HG03066 (cell line): ENCODE data around the gene AIFM2.
"Not testable (repeated sequence)": the region's sequence is repeated elsewhere in the genome, so short reads cannot be mapped to it uniquely, and the experiment has no call there.

ENCODE experiments used
- ATAC-seq: cut with Tn5 transposase; IDR thresholded peaks from one replicate; pipeline ENCODE4 v1.9.1; 2021; ENCODE audit warnings: low read depth; ENCODE audit not compliant: unreplicated experiment

The AIFM2 gene

GRCh38 chr10:70132098-70133029, at the start of gene AIFM2:
Gene AIFM2, minus strand, starts transcription at chr10:70132825. Its CDS starts 8,741 bp downstream, at chr10:70124084.
- peak; percentile 74 for ATAC-seq

GRCh38 chr10:70179209-70179608, 46.6 kb upstream of the AIFM2 start:
- not testable (repeated sequence) for ATAC-seq

GRCh38 chr10:70178139-70178725, 45.6 kb upstream of the AIFM2 start:
- no peak for ATAC-seq

GRCh38 chr10:70176441-70176840, 43.8 kb upstream of the AIFM2 start:
- ATAC-seq: no peak

GRCh38 chr10:70175516-70175915, 42.9 kb upstream of the AIFM2 start:
- ATAC-seq: no peak

GRCh38 chr10:70174058-70174741, 41.6 kb upstream of the AIFM2 start:
- ATAC-seq: no peak

GRCh38 chr10:70169649-70170364, 37.2 kb upstream of the AIFM2 start:
- peak; percentile 5 for ATAC-seq

- ATAC-seq: no peak
These were observed 36.4 kb upstream of the AIFM2 start for GRCh38 chr10:70169011-70169410.

- no peak for ATAC-seq
These were observed 34.6 kb upstream of the AIFM2 start for GRCh38 chr10:70167246-70167645.

GRCh38 chr10:70166394-70166793, 33.8 kb upstream of the AIFM2 start:
- ATAC-seq: no peak

- no peak for ATAC-seq
These were observed 31.5 kb upstream of the AIFM2 start for GRCh38 chr10:70164163-70164562.

- no peak for ATAC-seq
These were observed 30.8 kb upstream of the AIFM2 start for GRCh38 chr10:70163448-70163847.

GRCh38 chr10:70162892-70163201, 30.2 kb upstream of the AIFM2 start:
- ATAC-seq: peak; percentile 88

- ATAC-seq: no peak
These were observed 29.7 kb upstream of the AIFM2 start for GRCh38 chr10:70162151-70162891.

GRCh38 chr10:70160798-70161197, 28.2 kb upstream of the AIFM2 start:
- ATAC-seq: no peak

GRCh38 chr10:70159366-70159765, 26.7 kb upstream of the AIFM2 start:
- not testable (repeated sequence) for ATAC-seq

GRCh38 chr10:70158113-70158512, 25.5 kb upstream of the AIFM2 start:
- no peak for ATAC-seq

GRCh38 chr10:70155255-70155838, 22.7 kb upstream of the AIFM2 start:
- no peak for ATAC-seq

- ATAC-seq: no peak
These were observed 15.9 kb upstream of the AIFM2 start for GRCh38 chr10:70148516-70148915.

GRCh38 chr10:70147259-70147625, 14.6 kb upstream of the AIFM2 start:
- ATAC-seq: no peak
